Endothelial cell of umbilical vein (primary cell): ENCODE measurements around the gene PXN. TPM values are rescaled to one million over a fixed set of nuclear protein-coding genes. Genes with fewer than 3 reads are reported as not detected.
A peak's percentile ranks its signal among the peaks of the same experiment; 100 is the strongest.

ENCODE experiments used
- BruUV-seq: library from RNA; stranded (reverse); fragments of 400-500 nt; replicated peaks from 2 replicates; lab custom pipeline; 2021; lab: Mats Ljungman, UMichigan
- CTCF ChIA-PET: fragments of 300-600, 350-600 bp; sonication (Branson Sonifier 250); formaldehyde crosslinking; loops from one replicate; lab custom pipeline; 2021; ENCODE audit warnings: antibody characterized with exemption, inconsistent platforms; lab: Charles Lee
- POLR2A ChIA-PET: fragments of 300-600, 350-600 bp; sonication (Branson Sonifier 250); formaldehyde crosslinking; loops from one replicate; lab custom pipeline; 2021; ENCODE audit warnings: antibody characterized with exemption, inconsistent platforms; lab: Charles Lee
- DNase-seq: peaks from one replicate; pipeline ENCODE4 v3.0.0-alpha.2; 2011; ENCODE audit warnings: low read depth, low spot score
- FAIRE-seq: peaks from 2 replicates; lab custom pipeline; 2011; peaks lifted over from hg19 to GRCh38; lab: Jason Lieb, UNC
- H2AFZ ChIP-seq: 2 replicates; pipeline ENCODE4 v1.6.0; 2012; ENCODE audit warnings: low read depth, low read length, control low read depth, inconsistent platforms
- H3K27ac ChIP-seq: 2 replicates; pipeline ENCODE4 v1.5.1; 2011; ENCODE audit warnings: low read depth, mild to moderate bottlenecking, control low read depth, low read length, moderate library complexity; ENCODE audit not compliant: insufficient read depth
- H3K27me3 ChIP-seq, 2 experiments: 2 replicates each; pipeline versions ENCODE4 v1.6.0 to v1.6.1; 2011; ENCODE audit warnings: low read length in 2 of 2, mixed read lengths in 1 of 2; ENCODE audit not compliant: control insufficient read depth in 2 of 2, insufficient read depth in 2 of 2
- H3K36me3 ChIP-seq, 2 experiments: 2 replicates in 1 of 2; 3 replicates in 1 of 2; pipeline ENCODE4 v1.5.1; 2011; ENCODE audit warnings: low read length in 2 of 2, mild to moderate bottlenecking in 1 of 2, moderate library complexity in 1 of 2; ENCODE audit not compliant: control insufficient read depth in 2 of 2, insufficient read depth in 2 of 2; ENCODE audit errors: extremely low read depth in 1 of 2
- H3K4me1 ChIP-seq: 3 replicates; pipeline ENCODE4 v1.5.1; 2011; ENCODE audit warnings: mild to moderate bottlenecking, low read length; ENCODE audit not compliant: control insufficient read depth, insufficient read depth; ENCODE audit errors: extremely low read depth
- H3K4me2 ChIP-seq: 2 replicates; pipeline ENCODE4 v1.6.1; 2011; ENCODE audit warnings: low read length, control low read depth, mixed read lengths; ENCODE audit not compliant: insufficient read depth
- H3K4me3 ChIP-seq, 3 experiments: fragments of 200-600 bp in 1 of 3; sonication (generic), shearing (Covaris generic) in 1 of 3; replicated peaks in 1 of 3; 2 replicates each; pipeline ENCODE4 v1.5.1; 2011 to 2016; ENCODE audit warnings: control low read depth in 3 of 3, low read length in 3 of 3, mild to moderate bottlenecking in 2 of 3, inconsistent platforms in 1 of 3, low read depth in 1 of 3, moderate library complexity in 1 of 3; ENCODE audit not compliant: insufficient read depth in 1 of 3
- H3K79me2 ChIP-seq: 2 replicates; pipeline ENCODE4 v1.6.0; 2012; ENCODE audit warnings: low read length, inconsistent platforms; ENCODE audit not compliant: control insufficient read depth, insufficient read depth
- H3K9ac ChIP-seq: replicated peaks from 2 replicates; pipeline ENCODE3; 2011; ENCODE audit warnings: low read length, control low read depth; ENCODE audit not compliant: insufficient read depth; ENCODE audit errors: extremely low read depth
- H3K9me1 ChIP-seq: replicated peaks from 3 replicates; pipeline ENCODE4 v1.6.0; 2011; ENCODE audit warnings: mild to moderate bottlenecking, low read length; ENCODE audit not compliant: control insufficient read depth, insufficient read depth; ENCODE audit errors: extremely low read depth
- H3K9me3 ChIP-seq: replicated peaks from 2 replicates; pipeline ENCODE4 v1.5.1; 2012; ENCODE audit warnings: low read length, inconsistent platforms; ENCODE audit not compliant: control insufficient read depth, insufficient read depth
- H4K20me1 ChIP-seq: replicated peaks from 2 replicates; pipeline ENCODE3; 2011; ENCODE audit warnings: mild to moderate bottlenecking, low read length; ENCODE audit not compliant: control insufficient read depth, insufficient read depth; ENCODE audit errors: extremely low read depth
- EZH2 ChIP-seq: IDR thresholded peaks from 2 replicates; pipeline ENCODE4 v1.6.1; 2012; ENCODE audit warnings: borderline replicate concordance, low read depth, mild to moderate bottlenecking, moderate library complexity, low read length, inconsistent platforms; ENCODE audit not compliant: severe bottlenecking
- FOS ChIP-seq: IDR thresholded peaks from 2 replicates; pipeline ENCODE4 v1.6.1; 2011; ENCODE audit warnings: mild to moderate bottlenecking, low read length, moderate library complexity, borderline replicate concordance; ENCODE audit not compliant: insufficient read depth
- GATA2 ChIP-seq: IDR thresholded peaks from 2 replicates; pipeline ENCODE4 v1.7.0; 2011; ENCODE audit warnings: low read depth, mild to moderate bottlenecking, moderate library complexity, mixed read lengths, low read length; ENCODE audit not compliant: insufficient read length, insufficient read depth
- JUN ChIP-seq: IDR thresholded peaks from 2 replicates; pipeline ENCODE4 v1.6.1; 2011; ENCODE audit warnings: borderline replicate concordance, low read depth; ENCODE audit not compliant: insufficient read length, insufficient read depth
- MYC ChIP-seq: IDR thresholded peaks from one replicate; pipeline ENCODE4 v1.6.1; 2011; ENCODE audit warnings: mild to moderate bottlenecking, low read depth, low read length
- POLR2A ChIP-seq: IDR thresholded peaks from 2 replicates; pipeline ENCODE4 v1.6.1; 2012; ENCODE audit warnings: low read depth, mild to moderate bottlenecking, control low read depth, low read length
- POLR2AphosphoS5 ChIP-seq: IDR thresholded peaks from 2 replicates; pipeline ENCODE4 v1.6.1; 2012; ENCODE audit warnings: low read depth, mild to moderate bottlenecking, control low read depth, low read length, moderate library complexity; ENCODE audit not compliant: insufficient read depth
- dilution Hi-C: fragments of 300-500 bp; cut with MboI; formaldehyde crosslinking; loops from one replicate; pipeline ENCODE4 v1.15.0; 2019; ENCODE audit warnings: low sequenced_read_pairs; ENCODE audit not compliant: extremely low pct_ligation_motif_present
- intact Hi-C: fragments of 100-400 bp; cut with micrococcal nuclease; formaldehyde crosslinking; loops from one replicate; pipeline ENCODE4 v1.10.0; 2022
- polyA plus RNA-seq, 4 experiments: library from polyadenylated mRNA; depleted of rRNA in 3 of 4; stranded (reverse) in 3 of 4; unstranded in 1 of 4; fragments of >200 nt; gene quantifications; 2 replicates each; pipeline versions ENCODE4 v1.2.1 to v1.2.3, GENCODE V29; 2011 to 2012; ENCODE audit warnings: missing spikeins in 1 of 4
- total RNA-seq: library from RNA; stranded (reverse); gene quantifications from 2 replicates; pipeline ENCODE4 v1.2.3, GENCODE V29; 2021
- TF ChIP-seq, protein P1 (sequence below), 2 donors: IDR thresholded peaks; 1 replicate in 1 of 2; 2 replicates in 1 of 2; pipeline ENCODE4 v1.5.1; 2011; ENCODE audit warnings: low read length in 2 of 2, mild to moderate bottlenecking in 2 of 2, moderate library complexity in 2 of 2, control low read depth in 1 of 2, inconsistent platforms in 1 of 2, low read depth in 1 of 2; ENCODE audit not compliant: insufficient read depth in 1 of 2; ENCODE audit errors: extremely low read depth in 1 of 2
- TF ChIP-seq, protein P2 (sequence below): IDR thresholded peaks from 2 replicates; pipeline ENCODE4 v1.6.1; 2011; ENCODE audit not compliant: insufficient read depth, insufficient read length

The PXN gene
- total and polyA plus RNA-seq, 2 donors (not counting 3 experiments of a cell fraction or from before 2014, with no cell fraction given), result 132 to 258 TPM

DNA sequence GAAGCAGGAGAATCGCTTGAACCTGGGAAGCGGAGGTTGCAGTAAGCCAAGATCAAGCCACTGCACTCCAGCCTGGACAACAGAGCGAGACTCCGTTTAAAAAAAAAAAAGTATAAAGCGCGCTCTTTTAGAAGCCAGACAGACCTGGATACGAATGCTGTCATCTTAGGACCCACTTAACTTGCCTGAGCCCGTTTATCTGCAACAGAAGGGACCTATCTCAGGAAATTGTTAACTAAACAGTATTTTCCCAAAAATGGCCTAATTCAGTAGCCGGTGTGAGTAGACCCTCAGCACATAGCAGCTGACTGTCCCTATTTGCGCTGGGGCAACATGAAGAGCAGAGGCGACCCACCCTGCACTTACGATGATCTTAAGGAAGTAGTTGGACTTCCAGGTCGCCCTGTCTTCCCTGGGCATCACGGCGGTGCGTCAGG lies 65.1 kb downstream of the PXN start:
- peak overlapping the region; percentile 34 for H3K27ac ChIP-seq
- H3K4me3 ChIP-seq, result peak overlapping the region; percentile 31 to 84 (median 78)
- no peak for FAIRE-seq
- H3K9ac ChIP-seq, result peak overlapping the region; percentile 88
- H3K9me1 ChIP-seq, result no peaks in the 10 kb centered on the region
- ChIA-PET POLR2A (interaction anchor here (0.8 to 3.1 kb wide), 14 partner anchors 8 to 102 kb away, joined by 3 to 141 read pairs (median 22); partner anchors contain the start of genes PXN, RAB35, RNU4-1 and RNU4-2), CTCF (interaction anchor here (0.6 to 3.5 kb wide), 16 partner anchors 14 to 102 kb away, joined by 3 to 55 read pairs (median 6); partner anchors contain the start of genes PXN, RAB35, RNU4-2 and SIRT4)
- peaks cover 6% of the 10 kb centered on the region for H4K20me1 ChIP-seq
- H3K4me2 ChIP-seq, result peak overlapping the region; percentile 91
- BruUV-seq, result TSS peak; percentile 53
- H3K9me3 ChIP-seq, result no peaks in the 10 kb centered on the region
- no peaks in the 10 kb centered on the region for H3K27me3 ChIP-seq
- peaks cover 42% of the 10 kb centered on the region for H3K4me1 ChIP-seq
- H3K36me3 ChIP-seq, result peaks cover 15 to 22% of the 10 kb centered on the region in 2 experiments
- intact Hi-C loops (loop anchor here (2.0 kb wide), 1 partner anchor 56 kb away; no protein-coding TSS in a partner anchor), dilution Hi-C loops (no loop called here)
- no peak overlapping the region for H2AFZ ChIP-seq
- DNase-seq, result peak; percentile 27
- TF ChIP-seq POLR2AphosphoS5 (no peak), GATA2 (no peak), JUN (no peak), EZH2 (no peak), POLR2A (no peak), FOS (no peak), MYC (no peak)
- TF ChIP-seq, protein P1, sequence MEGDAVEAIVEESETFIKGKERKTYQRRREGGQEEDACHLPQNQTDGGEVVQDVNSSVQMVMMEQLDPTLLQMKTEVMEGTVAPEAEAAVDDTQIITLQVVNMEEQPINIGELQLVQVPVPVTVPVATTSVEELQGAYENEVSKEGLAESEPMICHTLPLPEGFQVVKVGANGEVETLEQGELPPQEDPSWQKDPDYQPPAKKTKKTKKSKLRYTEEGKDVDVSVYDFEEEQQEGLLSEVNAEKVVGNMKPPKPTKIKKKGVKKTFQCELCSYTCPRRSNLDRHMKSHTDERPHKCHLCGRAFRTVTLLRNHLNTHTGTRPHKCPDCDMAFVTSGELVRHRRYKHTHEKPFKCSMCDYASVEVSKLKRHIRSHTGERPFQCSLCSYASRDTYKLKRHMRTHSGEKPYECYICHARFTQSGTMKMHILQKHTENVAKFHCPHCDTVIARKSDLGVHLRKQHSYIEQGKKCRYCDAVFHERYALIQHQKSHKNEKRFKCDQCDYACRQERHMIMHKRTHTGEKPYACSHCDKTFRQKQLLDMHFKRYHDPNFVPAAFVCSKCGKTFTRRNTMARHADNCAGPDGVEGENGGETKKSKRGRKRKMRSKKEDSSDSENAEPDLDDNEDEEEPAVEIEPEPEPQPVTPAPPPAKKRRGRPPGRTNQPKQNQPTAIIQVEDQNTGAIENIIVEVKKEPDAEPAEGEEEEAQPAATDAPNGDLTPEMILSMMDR (IDR thresholded peaks at IDR 0.05; ENCODE audit: extremely low read depth in 1 of 2, insufficient read depth in 1 of 2, low read depth in 1 of 2, low read length in 2 of 2), result no peak
- TF ChIP-seq, protein P2, sequence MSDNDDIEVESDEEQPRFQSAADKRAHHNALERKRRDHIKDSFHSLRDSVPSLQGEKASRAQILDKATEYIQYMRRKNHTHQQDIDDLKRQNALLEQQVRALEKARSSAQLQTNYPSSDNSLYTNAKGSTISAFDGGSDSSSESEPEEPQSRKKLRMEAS, result no peak
- peaks cover 40% of the 10 kb centered on the region for H3K79me2 ChIP-seq
